Rectal smooth muscle tissue (tissue), 1 donor: ENCODE data around the gene EPHA8.

Experiments
- H3K27ac ChIP-seq: one replicate; pipeline ENCODE4 v1.7.0; 2013; ENCODE audit warnings: low read depth, low read length, inconsistent platforms
- H3K27me3 ChIP-seq: one replicate; pipeline ENCODE4 v1.7.0; 2013; ENCODE audit warnings: low read length; ENCODE audit not compliant: control insufficient read depth, insufficient read depth
- H3K36me3 ChIP-seq: one replicate; pipeline ENCODE4 v1.7.0; 2013; ENCODE audit warnings: low read length; ENCODE audit not compliant: control insufficient read depth, insufficient read depth
- H3K4me1 ChIP-seq: one replicate; pipeline ENCODE4 v1.7.0; 2013; ENCODE audit warnings: low read length; ENCODE audit not compliant: control insufficient read depth, insufficient read depth
- H3K4me3 ChIP-seq: one replicate; pipeline ENCODE4 v1.7.0; 2013; ENCODE audit warnings: low read length
- H3K9ac ChIP-seq: one replicate; pipeline ENCODE4 v1.7.0; 2013; ENCODE audit warnings: low read length

EPHA8 gene

DNA sequence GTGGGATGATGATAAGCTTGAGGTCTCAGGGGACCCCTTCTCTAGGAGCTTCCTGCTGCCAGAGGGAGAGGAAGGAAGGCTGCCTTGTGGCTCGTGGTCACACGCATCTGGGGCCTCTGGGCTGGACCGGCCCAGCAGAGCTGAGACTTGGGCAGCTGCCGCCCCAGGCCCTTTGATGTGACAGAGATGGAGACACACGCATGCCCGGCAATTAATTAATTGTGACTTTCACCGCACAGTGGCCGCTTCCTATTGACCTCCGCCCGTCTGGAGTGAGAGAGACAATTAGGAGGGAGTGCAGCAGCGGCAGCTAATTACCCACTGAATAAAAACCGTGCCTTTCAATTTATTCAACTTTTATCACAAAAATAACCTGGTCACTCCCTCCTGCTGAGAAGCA lies 56.5 kb downstream of the EPHA8 start:
- no peak overlapping the region for H3K27ac ChIP-seq
- H3K27me3 ChIP-seq, result peaks cover 8% of the 10 kb centered on the region
- H3K4me3 ChIP-seq, result no peak overlapping the region
- H3K9ac ChIP-seq, result no peak overlapping the region
- H3K4me1 ChIP-seq, result no peaks in the 10 kb centered on the region
- no peaks in the 10 kb centered on the region for H3K36me3 ChIP-seq

DNA sequence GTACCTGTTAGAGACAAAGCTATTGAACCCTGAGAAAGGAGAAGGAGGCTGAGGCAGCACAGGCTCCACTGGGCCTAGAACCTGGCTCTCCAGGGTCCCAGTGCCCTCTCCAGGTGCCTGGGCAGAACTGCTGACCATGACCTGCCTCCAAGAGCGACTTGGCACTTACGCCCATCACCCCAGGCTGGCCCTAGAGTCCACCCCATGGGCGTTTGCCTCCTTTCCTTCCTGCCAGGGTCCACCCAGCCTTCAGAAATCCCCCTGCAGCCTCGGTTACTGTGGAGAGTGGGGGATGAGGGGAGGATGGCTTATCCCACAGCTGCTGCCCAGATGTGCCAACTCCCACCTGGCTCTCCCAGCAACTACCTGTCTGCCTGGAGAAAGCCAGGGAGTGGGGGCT lies 58.5 kb downstream of the EPHA8 start:
- H3K9ac ChIP-seq, result no peak overlapping the region
- no peak overlapping the region for H3K4me3 ChIP-seq
- no peak overlapping the region for H3K27ac ChIP-seq
- peaks cover 10% of the 10 kb centered on the region for H3K27me3 ChIP-seq
- H3K4me1 ChIP-seq, result no peaks in the 10 kb centered on the region
- H3K36me3 ChIP-seq, result no peaks in the 10 kb centered on the region

- Histone ChIP-seq H3K36me3 (no peaks in the 10 kb centered on the region), H3K27ac (no peak overlapping the region), H3K4me1 (no peaks in the 10 kb centered on the region), H3K9ac (no peak overlapping the region), H3K4me3 (no peak overlapping the region), H3K27me3 (peaks cover 4% of the 10 kb centered on the region)
Observed at GRCh38 chr1:22625262-22625925, 62.1 kb downstream of the EPHA8 start.

- no peaks in the 10 kb centered on the region for H3K4me1 ChIP-seq
- peaks cover 4% of the 10 kb centered on the region for H3K27me3 ChIP-seq
Observed at GRCh38 chr1:22626237-22627157, 63.2 kb downstream of the EPHA8 start.

GRCh38 chr1:22627331-22627730 lies 64.0 kb downstream of the EPHA8 start:
- H3K27ac ChIP-seq, result no peak overlapping the region
- no peaks in the 10 kb centered on the region for H3K4me1 ChIP-seq
- no peak overlapping the region for H3K9ac ChIP-seq
- no peaks in the 10 kb centered on the region for H3K36me3 ChIP-seq
- peaks cover 4% of the 10 kb centered on the region for H3K27me3 ChIP-seq
- no peak overlapping the region for H3K4me3 ChIP-seq

More at GRCh38 chr1:22626237-22627157, 63.2 kb downstream of the EPHA8 start:
- H3K4me3 ChIP-seq, result no peak overlapping the region
- no peak overlapping the region for H3K27ac ChIP-seq
- H3K9ac ChIP-seq, result no peak overlapping the region
- no peaks in the 10 kb centered on the region for H3K36me3 ChIP-seq

DNA sequence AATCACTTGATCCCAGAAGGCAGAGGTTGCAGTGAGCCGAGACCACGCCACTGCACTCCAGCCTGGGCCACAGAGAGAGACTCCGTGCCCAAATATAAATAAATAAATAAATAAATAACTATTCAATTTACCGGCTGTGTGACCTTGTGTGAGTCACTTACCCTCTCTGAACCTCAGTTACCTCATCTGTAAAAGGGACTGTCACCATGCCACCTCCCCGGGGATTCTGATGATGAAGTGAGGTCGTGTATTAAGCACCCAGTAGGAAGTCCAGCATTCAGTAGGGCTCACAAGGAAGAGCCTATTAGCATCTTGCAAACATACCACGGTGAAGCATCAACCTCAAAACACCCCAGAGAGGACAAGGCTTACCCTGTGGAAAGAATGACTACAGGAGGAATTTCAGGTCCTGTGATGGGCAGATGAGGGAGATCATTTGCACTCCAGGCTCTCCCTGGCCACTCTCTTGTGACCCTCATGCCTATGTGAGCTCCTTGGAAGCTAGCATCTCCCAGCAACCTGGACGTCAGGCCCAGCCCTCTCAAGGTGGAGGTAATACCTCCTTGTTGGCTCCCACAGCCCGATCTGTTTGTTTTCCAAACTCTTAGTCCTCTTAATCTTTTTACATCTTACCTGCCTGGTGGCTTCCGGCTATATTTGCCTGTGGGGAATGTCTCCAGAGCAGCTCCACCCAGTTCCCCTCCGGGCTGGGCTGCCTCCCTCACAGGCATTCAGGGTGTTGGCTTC lies 65.6 kb downstream of the EPHA8 start:
- H3K27me3 ChIP-seq, result peaks cover 4% of the 10 kb centered on the region
- no peak overlapping the region for H3K27ac ChIP-seq
- H3K4me1 ChIP-seq, result no peaks in the 10 kb centered on the region
- H3K9ac ChIP-seq, result no peak overlapping the region
- H3K36me3 ChIP-seq, result no peaks in the 10 kb centered on the region
- H3K4me3 ChIP-seq, result no peak overlapping the region

DNA sequence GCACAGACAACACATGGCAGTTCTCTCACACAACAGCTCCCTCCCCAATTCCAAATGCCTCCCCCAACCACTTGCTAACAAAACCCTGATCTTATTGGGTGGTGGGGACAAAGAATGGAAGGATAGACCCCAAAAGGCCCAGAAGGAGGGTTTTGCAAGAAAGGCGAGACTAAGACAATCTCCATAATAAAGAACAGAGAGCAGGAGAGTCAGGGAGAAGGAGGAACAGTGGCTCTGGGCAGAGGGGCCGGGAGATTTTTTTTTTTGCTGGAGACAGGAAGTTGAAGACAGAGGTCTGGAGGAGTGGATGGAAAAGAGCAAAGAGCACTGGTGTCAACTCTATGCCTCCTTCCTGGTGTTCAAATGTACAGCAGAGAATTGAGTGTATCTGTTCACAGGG lies 66.6 kb downstream of the EPHA8 start:
- Histone ChIP-seq H3K36me3 (no peaks in the 10 kb centered on the region), H3K4me3 (no peak overlapping the region), H3K27ac (no peak overlapping the region), H3K4me1 (no peaks in the 10 kb centered on the region), H3K27me3 (peaks cover 4% of the 10 kb centered on the region), H3K9ac (no peak overlapping the region)

DNA sequence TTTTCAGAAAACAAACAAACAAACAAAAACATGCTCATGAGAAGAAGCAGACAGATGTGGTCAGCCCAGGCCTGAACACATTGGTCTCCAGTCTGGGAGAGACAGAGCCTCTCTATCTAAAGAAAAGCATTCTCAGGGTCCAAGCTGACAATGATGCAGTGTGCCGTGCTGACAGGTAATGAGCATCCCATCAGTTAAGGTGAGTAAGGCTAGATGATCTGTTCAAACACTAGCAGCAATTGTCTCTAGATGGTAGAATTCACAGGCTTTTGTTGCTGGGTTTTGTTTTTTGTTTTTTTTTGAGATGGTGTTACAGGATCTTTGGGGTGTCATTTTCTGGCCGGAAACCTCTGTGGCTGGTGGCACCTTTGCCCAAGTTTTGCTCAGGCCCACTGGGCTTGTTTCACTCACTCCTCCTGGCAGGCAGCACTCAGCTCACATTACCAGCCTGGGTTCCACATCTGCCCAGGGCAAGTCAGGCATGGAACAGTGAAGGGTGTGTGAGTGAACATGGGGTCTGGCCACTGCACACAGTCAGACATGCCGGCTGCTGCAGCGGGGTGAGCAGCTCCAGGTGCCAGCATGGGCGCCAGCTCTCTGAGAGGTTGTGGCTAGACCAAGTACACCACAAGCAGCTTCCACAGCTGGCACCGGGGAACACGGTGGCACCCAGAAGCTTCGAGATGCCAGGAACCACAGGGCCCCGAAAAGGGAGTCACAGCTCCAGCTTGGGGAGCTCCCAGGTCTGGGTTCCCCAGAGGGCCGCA lies 70.6 kb downstream of the EPHA8 start:
- Histone ChIP-seq H3K4me1 (no peaks in the 10 kb centered on the region), H3K27ac (no peak overlapping the region), H3K27me3 (no peaks in the 10 kb centered on the region), H3K4me3 (no peak overlapping the region), H3K36me3 (no peaks in the 10 kb centered on the region), H3K9ac (no peak overlapping the region)

GRCh38 chr1:22635436-22635835 lies 72.1 kb downstream of the EPHA8 start:
- Histone ChIP-seq H3K9ac (no peak overlapping the region), H3K4me3 (no peak overlapping the region), H3K4me1 (no peaks in the 10 kb centered on the region), H3K36me3 (no peaks in the 10 kb centered on the region), H3K27ac (no peak overlapping the region), H3K27me3 (no peaks in the 10 kb centered on the region)

- H3K9ac ChIP-seq, result no peak within 1 kb of the TSS
- H3K27ac ChIP-seq, result no peak within 1 kb of the TSS
- H3K4me1 ChIP-seq, result no peaks in the 10 kb centered on the region
- H3K4me3 ChIP-seq, result peak within 1 kb of the TSS; percentile 9
- H3K27me3 ChIP-seq, result no peaks in the 10 kb centered on the region
- H3K36me3 ChIP-seq, result no peaks in the 10 kb centered on the region
Observed at GRCh38 chr1:22636353-22636752, 73.1 kb downstream of the EPHA8 start, which contains the start of gene C1QA. TSS of gene C1QA (plus strand) at chr1:22636628. CDS start at chr1:22637617, 989 bp downstream.

GRCh38 chr1:22636927-22637326 lies 73.6 kb downstream of the EPHA8 start:
- Histone ChIP-seq H3K27ac (no peak overlapping the region), H3K36me3 (no peaks in the 10 kb centered on the region), H3K27me3 (no peaks in the 10 kb centered on the region), H3K4me1 (no peaks in the 10 kb centered on the region), H3K9ac (no peak overlapping the region), H3K4me3 (peak overlapping the region; percentile 9)
